CD4-positive, alpha-beta T cell treated with Interleukin-2 at 100 ng/mL for 4 hours (primary cell): ENCODE results near the gene LIMA1.
A peak's percentile ranks its signal among the peaks of the same experiment; 100 is the strongest.
"Not testable (repeated sequence)": the region's sequence is repeated elsewhere in the genome, so short reads cannot be mapped to it uniquely, and the experiment has no call there.

ENCODE experiments used
- DNase-seq: peaks from one replicate; pipeline ENCODE4 v3.0.0-alpha.2; 2020; ENCODE audit warnings: low spot score

The LIMA1 gene

GRCh38 chr12:50247665-50248064 is 35.7 kb downstream of the LIMA1 start:
- DNase-seq, result not testable (repeated sequence)

- DNase-seq, result peak; percentile 21
Observed at GRCh38 chr12:50246873-50247612, 36.3 kb downstream of the LIMA1 start.

GRCh38 chr12:50246197-50246865 is 37.0 kb downstream of the LIMA1 start:
- no peak for DNase-seq

DNA sequence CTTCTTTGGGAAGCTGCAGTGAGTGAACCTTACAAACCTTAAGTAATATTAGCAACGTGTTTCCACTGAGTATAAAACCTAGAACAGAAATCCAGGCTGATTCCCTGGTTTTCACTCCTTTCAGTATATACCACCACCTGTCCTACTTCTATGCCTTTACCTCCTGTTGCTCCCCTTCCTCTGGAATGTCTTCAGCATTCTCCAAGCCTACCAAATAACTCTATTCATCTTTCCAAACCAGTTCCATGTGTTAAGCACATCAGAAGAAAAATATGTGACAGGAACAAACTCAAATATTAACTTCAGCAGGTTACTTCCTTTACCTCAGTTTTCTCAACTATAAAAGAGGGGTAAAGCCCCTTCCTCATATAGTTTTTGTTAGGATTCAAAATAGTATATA is 39.8 kb downstream of the LIMA1 start:
- no peak for DNase-seq

- DNase-seq, result no peak
Observed at GRCh38 chr12:50242751-50243191, 40.5 kb downstream of the LIMA1 start.

DNA sequence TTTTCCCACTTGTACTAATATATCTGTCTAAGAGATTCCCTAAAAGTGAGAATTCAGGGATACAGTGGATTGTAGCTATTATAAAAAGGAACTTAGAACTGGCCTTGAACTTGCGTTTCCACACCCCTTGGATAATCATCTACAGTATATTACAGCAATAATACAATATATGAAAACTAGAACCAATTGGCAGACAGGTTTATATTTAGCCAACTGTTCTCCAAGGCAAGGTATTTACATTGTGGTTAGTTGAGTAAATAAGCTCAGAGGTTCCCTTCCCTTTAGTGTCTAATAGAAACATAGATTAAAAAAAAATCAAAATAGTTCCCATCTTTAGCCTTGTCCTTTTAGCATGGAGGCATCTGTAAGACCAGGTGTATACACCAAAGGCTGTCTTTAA is 42.1 kb downstream of the LIMA1 start:
- no peak for DNase-seq

DNA sequence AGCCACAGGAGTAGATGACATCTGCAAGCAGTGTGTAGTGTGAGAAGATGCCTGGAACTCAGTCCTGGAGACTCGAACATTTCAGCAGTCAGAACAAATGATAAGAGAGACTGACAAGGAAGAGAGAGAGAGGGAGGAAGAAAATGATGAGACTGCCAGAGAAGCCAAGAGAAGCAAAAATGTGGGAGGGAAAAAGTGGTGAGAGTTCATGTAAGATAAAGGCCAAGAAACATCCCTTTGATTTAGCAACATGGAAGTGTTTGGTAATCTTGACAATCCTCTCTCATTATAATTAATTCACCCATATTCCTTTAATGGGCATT is 42.6 kb downstream of the LIMA1 start:
- no peak for DNase-seq

- DNase-seq, result no peak
Observed at GRCh38 chr12:50240096-50240791, 43.1 kb downstream of the LIMA1 start.

- no peak for DNase-seq
Observed at GRCh38 chr12:50239355-50239891, 43.9 kb downstream of the LIMA1 start.

- DNase-seq, result no peak
Observed at GRCh38 chr12:50234347-50234746, 49.0 kb downstream of the LIMA1 start.

DNA sequence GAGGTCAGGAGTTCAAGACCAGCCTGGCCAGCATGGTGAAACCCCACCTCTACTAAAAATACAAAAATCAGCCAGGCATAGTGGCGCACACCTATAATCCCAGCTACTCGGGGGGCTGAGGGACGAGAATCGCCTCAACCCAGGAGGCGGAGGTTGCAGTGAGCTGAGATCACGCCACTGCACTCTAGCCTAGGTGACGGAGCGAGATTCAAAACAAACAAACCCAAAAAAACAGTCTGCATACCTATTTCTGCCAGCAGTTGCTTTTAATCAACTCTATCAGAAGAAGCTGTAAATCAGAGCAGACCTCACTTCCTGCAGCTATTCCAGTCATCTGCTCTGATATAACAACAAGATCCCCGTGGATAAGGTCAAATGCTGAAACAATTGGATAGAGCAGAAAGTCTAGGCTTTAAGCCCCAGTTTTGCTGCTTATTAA is 50.5 kb downstream of the LIMA1 start:
- DNase-seq, result no peak

GRCh38 chr12:50232206-50232605 is 51.1 kb downstream of the LIMA1 start:
- DNase-seq, result no peak

DNA sequence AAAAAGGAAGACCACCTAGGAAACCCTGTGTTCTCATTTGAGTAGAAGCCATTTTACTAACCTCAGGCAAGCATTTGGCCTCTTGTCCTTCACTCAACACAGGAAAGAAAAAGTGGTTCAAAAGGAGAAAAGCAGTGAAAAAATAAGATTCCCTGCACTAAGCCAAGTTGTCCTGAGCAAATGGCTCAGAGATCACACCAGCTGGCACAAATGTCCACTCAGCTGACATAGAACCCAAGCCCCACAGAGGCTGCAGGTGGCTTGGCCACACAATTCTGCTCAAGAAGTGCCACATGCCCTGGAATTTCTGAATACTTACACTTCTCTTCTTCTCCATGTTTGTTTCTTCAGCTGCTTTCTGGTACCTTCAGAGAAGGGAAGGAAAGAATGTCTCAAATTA is 52.0 kb downstream of the LIMA1 start:
- DNase-seq, result no peak

GRCh38 chr12:50230217-50230616 is 53.1 kb downstream of the LIMA1 start:
- DNase-seq, result no peak

DNA sequence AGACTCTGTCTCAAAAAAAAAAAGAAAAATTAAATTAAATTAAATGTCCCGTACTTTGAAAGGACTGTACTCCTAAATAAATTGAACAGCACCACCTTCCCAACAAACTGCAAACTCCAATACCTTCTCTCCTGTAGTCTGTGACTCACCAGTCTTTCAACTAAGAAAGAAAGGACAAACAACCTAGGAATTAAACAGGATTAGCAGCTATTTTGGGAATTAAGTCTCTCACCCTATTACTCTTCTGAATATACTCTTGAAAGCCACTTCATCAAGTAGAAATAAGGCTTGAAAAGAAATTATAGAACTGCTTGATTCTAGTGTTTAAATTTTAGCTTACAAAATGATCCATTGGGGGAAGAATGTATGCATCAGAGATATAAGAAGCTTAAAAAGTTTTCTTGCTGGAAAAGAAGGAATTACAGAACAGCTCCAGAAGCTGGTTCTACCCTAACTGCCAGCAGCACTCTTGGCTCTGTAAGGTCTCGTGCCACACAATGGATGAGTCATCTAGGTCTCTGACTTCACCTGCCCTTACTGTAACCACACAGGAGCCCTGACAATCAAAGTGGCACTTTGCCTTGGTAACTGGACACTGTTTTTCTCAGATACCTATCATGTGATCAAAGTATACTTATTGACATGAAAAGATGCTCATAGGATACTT is 59.2 kb downstream of the LIMA1 start:
- DNase-seq, result peak; percentile 76

DNA sequence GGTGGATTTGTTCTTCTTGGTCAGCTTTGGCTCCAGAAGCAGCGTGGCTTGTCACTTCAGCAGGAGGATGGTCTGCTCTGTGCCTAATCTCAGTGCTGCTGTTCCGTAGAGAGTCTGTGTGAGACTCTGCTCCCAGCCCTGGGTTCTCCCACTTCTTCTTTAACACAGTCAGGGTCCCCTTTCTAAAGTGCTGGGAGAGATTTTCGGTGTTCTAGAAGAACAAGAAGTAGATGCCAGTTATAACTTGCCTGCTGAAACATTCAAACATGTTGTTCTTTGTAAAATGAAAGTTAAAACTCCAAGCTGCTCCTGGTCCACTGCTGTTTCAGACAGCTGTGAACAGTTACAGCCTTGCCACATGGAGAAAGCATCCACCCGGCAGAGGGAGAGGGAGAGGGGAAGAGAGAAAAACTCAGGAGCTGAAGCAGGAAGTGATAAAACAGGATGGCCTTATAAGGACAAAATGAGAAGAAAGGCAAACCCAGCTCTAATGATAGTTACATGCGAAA is 61.0 kb downstream of the LIMA1 start:
- no peak for DNase-seq

DNA sequence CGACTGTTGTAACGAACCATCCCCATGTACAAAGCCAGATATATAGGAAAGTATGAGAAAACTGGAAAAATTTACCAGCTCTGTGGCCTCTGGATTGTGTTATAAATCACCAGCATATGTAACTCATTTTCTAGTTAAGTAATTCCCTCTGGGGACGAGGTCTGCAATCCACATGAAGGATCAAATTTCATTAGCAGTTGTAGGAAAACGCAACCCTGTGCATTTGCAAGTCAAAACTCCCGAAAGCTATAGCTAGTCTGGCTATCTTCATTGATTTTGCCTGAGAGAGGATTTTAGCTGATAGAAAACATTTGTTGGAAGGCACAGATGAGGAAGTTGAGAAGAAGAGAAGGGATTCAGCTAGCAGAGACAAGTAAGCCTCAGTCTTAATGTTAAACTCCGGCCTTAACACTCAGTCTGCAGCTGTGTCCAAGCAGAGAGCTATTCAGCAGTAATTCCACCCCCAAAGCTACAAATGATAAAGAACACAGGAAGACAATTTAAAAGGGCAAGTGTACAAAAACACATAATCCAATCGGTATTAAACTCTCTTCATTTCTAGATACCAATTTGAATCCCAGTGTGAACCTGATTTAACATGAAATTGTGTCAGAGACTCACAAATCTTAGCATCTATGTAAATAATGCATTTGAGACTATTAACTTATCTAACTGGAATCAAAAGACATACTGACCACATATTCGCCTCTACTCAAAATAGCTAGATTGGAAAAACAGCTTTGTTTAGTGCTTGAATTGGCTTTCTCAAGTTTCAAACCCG is 61.9 kb downstream of the LIMA1 start:
- no peak for DNase-seq

DNA sequence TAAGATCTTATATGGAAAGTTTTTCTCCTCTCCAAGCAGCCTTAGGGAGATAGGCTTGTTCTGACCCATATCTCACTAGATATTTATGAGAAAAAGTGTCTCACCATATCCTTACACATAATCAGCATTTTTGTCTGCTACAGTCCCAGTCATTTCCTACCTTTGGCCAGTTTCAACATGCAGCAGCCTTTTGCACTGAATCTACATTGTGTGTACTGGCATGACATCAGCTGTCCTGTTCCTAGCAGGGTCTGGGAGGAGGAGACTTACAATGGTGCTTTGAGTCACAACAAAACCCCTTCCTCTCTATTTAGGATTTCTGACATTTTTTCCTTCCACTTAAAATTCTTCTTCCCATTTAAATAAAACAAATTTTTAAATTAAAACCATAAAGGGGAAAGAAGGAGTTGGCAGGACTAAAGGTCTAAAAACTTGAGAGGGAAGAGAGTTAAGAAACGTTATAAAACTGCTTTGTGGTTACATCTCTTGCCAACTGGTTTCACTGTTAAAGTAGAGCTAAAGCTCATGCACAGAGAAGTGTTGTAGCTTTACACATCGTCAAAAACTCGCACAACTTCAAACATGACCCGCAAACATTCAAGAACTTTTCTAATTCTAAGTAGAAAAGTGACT is 62.8 kb downstream of the LIMA1 start:
- peak; percentile 35 for DNase-seq

- no peak for DNase-seq
Observed at GRCh38 chr12:50219544-50219943, 63.8 kb downstream of the LIMA1 start.

GRCh38 chr12:50219001-50219400 is 64.3 kb downstream of the LIMA1 start:
- DNase-seq, result not testable (repeated sequence)

DNA sequence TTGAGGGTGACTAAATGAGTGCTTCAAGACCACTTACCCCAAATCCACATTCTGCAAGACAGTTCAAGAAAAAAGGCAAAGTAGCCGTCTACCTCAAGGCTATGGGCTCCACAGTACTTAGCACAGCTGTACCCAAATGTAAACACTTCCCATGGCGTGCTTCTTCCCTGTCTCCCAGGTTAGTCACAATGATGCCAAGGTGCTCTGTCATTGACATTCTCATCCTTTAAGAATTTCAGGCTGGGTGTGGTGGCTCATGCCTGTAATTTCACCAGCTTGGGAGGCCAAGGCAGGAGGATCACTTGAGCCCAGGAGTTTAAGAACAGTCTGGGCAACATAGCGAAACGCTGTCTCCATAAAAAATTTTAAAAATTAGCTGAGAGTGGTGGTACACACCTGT is 64.9 kb downstream of the LIMA1 start:
- no peak for DNase-seq
